Measurements from ENCODE around the gene TSPOAP1.

Gene TSPOAP1

GRCh38 chr17:58306131-58306951, 22.3 kb downstream of the TSPOAP1 start:
- Histone ChIP-seq H3K27ac (ENCODE audit: low read length) (no peak overlapping the region), H3K9me3 (ENCODE audit: control insufficient read depth in 2 of 2, low read length in 2 of 2) (no peaks in the 10 kb centered on the region), H3K9ac (ENCODE audit: low read length in 2 of 2) (no peak overlapping the region), H3K4me1 (ENCODE audit: control insufficient read depth, insufficient read depth, low read length) (no peaks in the 10 kb centered on the region), H3K4me3 (ENCODE audit: low read length in 2 of 2) (no peak overlapping the region), H3K36me3 (ENCODE audit: control insufficient read depth in 2 of 2, insufficient read depth in 2 of 2, low read length in 2 of 2) (peaks cover 0 to 6% of the 10 kb centered on the region in 2 donors), H3K27me3 (ENCODE audit: control insufficient read depth in 1 of 2, insufficient read depth in 2 of 2, low read length in 2 of 2) (no peaks in the 10 kb centered on the region)

DNA sequence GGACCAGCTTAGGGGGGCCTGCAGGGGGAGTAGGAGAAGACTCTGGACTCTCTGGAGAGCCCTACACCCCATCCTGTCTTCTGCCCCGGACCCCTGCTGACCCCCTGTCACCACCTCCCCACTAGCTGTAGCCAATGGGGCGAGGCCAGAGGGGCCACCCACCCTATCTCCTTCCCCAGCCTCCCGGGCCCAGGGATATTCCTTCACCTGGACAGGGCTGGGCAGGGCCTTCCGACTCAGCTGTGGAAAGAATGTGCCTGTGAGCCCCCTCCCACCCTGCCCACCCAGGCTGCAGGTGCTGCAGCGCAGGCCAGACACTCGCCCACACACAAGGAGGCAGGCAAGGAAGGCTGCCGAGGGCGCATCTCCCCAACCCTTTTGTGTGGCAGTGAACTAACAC, 23.0 kb downstream of the TSPOAP1 start:
- Histone ChIP-seq H3K27ac (ENCODE audit: low read length) (no peak overlapping the region), H3K27me3 (ENCODE audit: control insufficient read depth in 1 of 2, insufficient read depth in 2 of 2, low read length in 2 of 2) (no peaks in the 10 kb centered on the region), H3K36me3 (ENCODE audit: control insufficient read depth in 2 of 2, insufficient read depth in 2 of 2, low read length in 2 of 2) (peaks cover 0 to 6% of the 10 kb centered on the region in 2 donors), H3K9ac (ENCODE audit: low read length in 2 of 2) (no peak overlapping the region), H3K9me3 (ENCODE audit: control insufficient read depth in 2 of 2, low read length in 2 of 2) (no peaks in the 10 kb centered on the region), H3K4me1 (ENCODE audit: control insufficient read depth, insufficient read depth, low read length) (no peaks in the 10 kb centered on the region), H3K4me3 (ENCODE audit: low read length in 2 of 2) (no peak overlapping the region)

DNA sequence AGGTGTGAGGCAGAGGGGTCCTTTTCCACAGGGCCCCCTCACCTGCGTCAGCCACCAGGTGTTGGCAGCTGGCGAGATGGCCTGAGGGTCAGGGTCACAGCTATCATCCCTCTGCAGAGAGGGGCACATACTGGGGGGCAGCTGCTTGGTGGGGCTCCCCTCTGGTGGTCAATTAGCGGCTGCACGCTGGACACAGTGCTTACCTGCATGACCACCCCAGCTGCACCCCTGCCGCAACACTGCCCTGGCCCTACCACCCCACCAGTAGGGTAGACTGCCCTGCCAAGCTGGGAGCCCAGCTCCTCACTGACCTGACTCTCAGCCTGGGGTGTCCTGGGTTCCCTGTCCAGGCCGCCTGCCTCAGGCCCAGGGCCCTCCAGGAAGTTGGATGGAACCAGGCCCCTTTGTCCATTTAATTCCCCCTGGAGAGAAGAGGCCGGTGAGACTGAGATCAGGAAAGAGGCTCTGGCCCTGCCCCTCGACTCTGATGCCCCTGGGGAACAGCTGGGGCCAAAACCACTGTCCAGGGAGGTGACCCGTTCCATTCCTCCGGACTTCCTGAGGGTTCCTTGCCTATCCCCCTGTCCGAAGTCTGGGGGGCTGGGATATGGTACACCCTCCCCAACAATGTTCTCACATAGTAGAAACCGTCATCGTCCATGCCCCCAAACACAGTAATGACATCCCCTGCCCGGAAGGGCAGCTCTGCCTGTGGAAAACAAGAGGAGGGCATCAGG, 23.7 kb downstream of the TSPOAP1 start:
- no peak overlapping the region for H3K9ac ChIP-seq (ENCODE audit: low read length in 2 of 2)
- peaks cover 0 to 6% of the 10 kb centered on the region in 2 donors for H3K36me3 ChIP-seq (ENCODE audit: control insufficient read depth in 2 of 2, insufficient read depth in 2 of 2, low read length in 2 of 2)
- H3K27ac ChIP-seq (ENCODE audit: low read length): no peak overlapping the region
- no peaks in the 10 kb centered on the region for H3K27me3 ChIP-seq (ENCODE audit: control insufficient read depth in 1 of 2, insufficient read depth in 2 of 2, low read length in 2 of 2)
- H3K4me3 ChIP-seq (ENCODE audit: low read length in 2 of 2): no peak overlapping the region
- no peaks in the 10 kb centered on the region for H3K9me3 ChIP-seq (ENCODE audit: control insufficient read depth in 2 of 2, low read length in 2 of 2)
- H3K4me1 ChIP-seq (ENCODE audit: control insufficient read depth, insufficient read depth, low read length): no peaks in the 10 kb centered on the region

DNA sequence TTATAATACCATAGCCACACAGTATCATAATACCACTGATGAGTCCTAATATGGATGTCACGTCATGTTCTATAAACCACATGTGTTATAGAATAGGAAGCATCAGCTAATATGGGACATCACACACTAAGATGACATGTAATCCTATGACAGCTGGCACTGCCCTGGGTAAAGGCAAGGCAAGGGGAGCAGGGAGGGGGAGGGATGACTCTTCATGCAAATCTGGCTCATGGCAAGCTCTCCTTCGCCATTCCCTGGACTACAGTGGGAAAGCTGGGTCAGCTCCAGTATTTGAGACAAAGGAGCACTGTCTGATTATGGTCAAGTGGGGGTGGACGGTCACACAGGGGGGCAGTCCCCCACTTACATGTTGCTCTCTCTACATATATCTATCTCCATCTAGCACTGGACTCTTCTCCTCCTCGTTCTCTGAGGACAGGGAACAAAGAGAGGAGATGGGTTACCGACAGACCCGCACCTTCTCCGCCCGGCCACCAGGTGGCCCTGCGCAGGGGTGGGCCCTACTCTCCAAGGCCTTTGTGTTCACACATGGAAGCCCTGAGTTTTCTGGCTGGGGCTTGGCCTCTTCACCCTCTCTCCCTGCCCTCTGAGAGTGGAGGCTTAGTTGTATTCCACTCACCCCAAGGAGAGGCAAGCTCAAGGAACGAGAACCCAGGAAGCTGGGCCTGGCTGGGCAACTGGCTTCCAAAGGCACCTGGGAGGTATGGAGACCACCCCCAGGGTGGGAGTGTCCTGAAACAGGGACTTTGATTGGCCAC, 24.4 kb downstream of the TSPOAP1 start:
- Histone ChIP-seq H3K4me3 (ENCODE audit: low read length in 2 of 2) (no peak overlapping the region), H3K9me3 (ENCODE audit: control insufficient read depth in 2 of 2, low read length in 2 of 2) (no peaks in the 10 kb centered on the region), H3K27ac (ENCODE audit: low read length) (no peak overlapping the region), H3K27me3 (ENCODE audit: control insufficient read depth in 1 of 2, insufficient read depth in 2 of 2, low read length in 2 of 2) (no peaks in the 10 kb centered on the region), H3K9ac (ENCODE audit: low read length in 2 of 2) (no peak overlapping the region), H3K4me1 (ENCODE audit: control insufficient read depth, insufficient read depth, low read length) (no peaks in the 10 kb centered on the region), H3K36me3 (ENCODE audit: control insufficient read depth in 2 of 2, insufficient read depth in 2 of 2, low read length in 2 of 2) (peaks cover 0 to 6% of the 10 kb centered on the region in 2 donors)

GRCh38 chr17:58302919-58303585, 25.5 kb downstream of the TSPOAP1 start:
- H3K4me1 ChIP-seq (ENCODE audit: control insufficient read depth, insufficient read depth, low read length): no peaks in the 10 kb centered on the region
- no peak overlapping the region for H3K27ac ChIP-seq (ENCODE audit: low read length)
- no peaks in the 10 kb centered on the region for H3K27me3 ChIP-seq (ENCODE audit: control insufficient read depth in 1 of 2, insufficient read depth in 2 of 2, low read length in 2 of 2)
- peaks cover 0 to 6% of the 10 kb centered on the region in 2 donors for H3K36me3 ChIP-seq (ENCODE audit: control insufficient read depth in 2 of 2, insufficient read depth in 2 of 2, low read length in 2 of 2)
- H3K4me3 ChIP-seq (ENCODE audit: low read length in 2 of 2): no peak overlapping the region
- no peak overlapping the region for H3K9ac ChIP-seq (ENCODE audit: low read length in 2 of 2)
- H3K9me3 ChIP-seq (ENCODE audit: control insufficient read depth in 2 of 2, low read length in 2 of 2): no peaks in the 10 kb centered on the region

DNA sequence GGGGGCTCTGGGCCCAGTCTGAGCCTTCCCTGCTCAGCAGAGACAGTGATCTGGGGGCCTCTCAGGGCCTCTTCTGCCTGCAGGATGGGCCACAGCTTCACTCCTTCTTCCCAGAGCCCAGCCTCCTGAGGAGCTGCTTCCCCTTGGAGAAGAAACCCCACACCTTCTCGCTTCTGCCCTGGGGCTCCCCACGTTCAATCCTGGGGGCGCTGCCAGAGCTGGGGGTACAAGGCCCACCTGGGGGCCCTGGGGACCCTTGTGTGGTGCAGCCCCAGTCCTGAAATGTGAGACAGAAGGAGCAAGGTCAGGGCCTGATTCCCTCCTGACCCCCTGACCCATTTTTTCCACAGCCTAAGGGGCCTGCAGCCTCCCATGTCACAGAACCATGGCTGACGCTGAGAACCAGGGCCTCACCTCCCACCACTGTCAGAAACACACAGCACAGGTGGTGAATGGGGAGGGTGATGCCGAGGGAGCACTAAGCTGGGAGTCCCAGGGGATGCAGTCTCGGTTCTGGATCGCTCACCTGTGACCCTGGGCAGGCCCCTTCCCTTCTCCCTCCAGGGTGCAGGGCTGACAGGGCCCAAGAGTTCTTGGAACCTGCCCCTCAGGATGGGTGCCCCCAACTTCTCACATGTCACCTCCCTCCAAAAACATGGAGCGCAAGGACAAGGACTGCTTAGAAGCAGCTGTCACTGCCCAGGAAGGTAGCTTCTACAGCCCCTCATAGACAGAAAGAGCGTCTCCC, 26.2 kb downstream of the TSPOAP1 start:
- H3K9me3 ChIP-seq (ENCODE audit: control insufficient read depth in 2 of 2, low read length in 2 of 2): no peaks in the 10 kb centered on the region
- no peaks in the 10 kb centered on the region for H3K4me1 ChIP-seq (ENCODE audit: control insufficient read depth, insufficient read depth, low read length)
- no peak overlapping the region for H3K27ac ChIP-seq (ENCODE audit: low read length)
- H3K9ac ChIP-seq (ENCODE audit: low read length in 2 of 2): no peak overlapping the region
- peaks cover 0 to 2% of the 10 kb centered on the region in 2 donors for H3K36me3 ChIP-seq (ENCODE audit: control insufficient read depth in 2 of 2, insufficient read depth in 2 of 2, low read length in 2 of 2)
- H3K4me3 ChIP-seq (ENCODE audit: low read length in 2 of 2): no peak overlapping the region
- H3K27me3 ChIP-seq (ENCODE audit: control insufficient read depth in 1 of 2, insufficient read depth in 2 of 2, low read length in 2 of 2): no peaks in the 10 kb centered on the region

DNA sequence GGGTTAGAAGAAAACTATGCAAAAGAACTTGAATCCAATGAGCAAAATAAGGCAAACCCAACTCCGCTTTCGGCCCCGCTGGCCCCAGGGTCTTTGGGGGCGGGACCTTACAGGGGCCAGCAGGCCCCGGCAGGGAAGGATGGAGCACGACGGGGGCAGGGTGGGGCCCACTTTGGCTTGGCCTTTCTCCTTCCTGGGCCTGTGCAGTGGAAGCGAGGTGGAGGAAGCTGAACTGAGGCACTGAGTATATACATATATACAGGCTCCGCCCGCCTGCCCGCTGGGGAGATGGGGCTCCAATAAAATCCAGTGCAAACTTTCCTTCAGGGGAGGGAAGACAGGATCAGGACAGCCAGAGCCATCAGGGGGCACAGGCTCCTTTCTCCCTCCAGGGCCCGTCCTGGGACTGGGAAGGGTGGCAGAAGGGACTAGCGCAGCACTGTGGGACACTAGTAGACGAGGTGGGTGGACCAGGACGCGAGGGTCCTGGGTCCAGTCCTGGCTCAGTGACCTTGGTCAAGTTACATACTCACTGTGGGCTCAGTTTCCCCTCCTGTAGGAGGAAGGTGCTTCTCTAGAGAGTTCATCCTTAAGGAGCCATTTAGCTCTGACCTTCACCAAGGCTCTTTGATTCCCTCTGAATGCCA, 27.0 kb downstream of the TSPOAP1 start:
- Histone ChIP-seq H3K27me3 (ENCODE audit: control insufficient read depth in 1 of 2, insufficient read depth in 2 of 2, low read length in 2 of 2) (no peaks in the 10 kb centered on the region), H3K9ac (ENCODE audit: low read length in 2 of 2) (no peak overlapping the region), H3K36me3 (ENCODE audit: control insufficient read depth in 2 of 2, insufficient read depth in 2 of 2, low read length in 2 of 2) (no peaks in the 10 kb centered on the region), H3K27ac (ENCODE audit: low read length) (no peak overlapping the region), H3K4me1 (ENCODE audit: control insufficient read depth, insufficient read depth, low read length) (no peaks in the 10 kb centered on the region), H3K9me3 (ENCODE audit: control insufficient read depth in 2 of 2, low read length in 2 of 2) (no peaks in the 10 kb centered on the region), H3K4me3 (ENCODE audit: low read length in 2 of 2) (no peak overlapping the region)

DNA sequence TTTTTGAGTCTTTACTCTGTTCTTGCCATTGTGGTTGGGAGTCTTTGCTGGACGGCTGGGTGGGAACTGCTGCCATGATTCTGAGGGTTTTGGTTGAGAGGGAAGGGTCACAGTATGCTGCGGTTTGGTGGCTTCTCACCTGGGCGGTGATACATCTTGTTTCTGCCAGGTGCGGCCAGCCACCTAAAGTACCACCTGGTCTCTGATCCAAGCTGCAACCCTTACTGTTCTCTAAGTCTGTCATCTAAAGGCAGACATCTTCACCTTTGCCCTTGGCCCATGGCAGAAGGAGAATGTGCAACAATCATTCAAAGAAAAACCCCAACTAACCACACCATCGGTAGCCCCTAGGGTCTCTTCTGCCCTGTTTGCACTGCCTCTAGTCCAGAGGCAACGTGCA, 28.3 kb downstream of the TSPOAP1 start:
- H3K27ac ChIP-seq (ENCODE audit: low read length): no peak overlapping the region
- no peak overlapping the region for H3K9ac ChIP-seq (ENCODE audit: low read length in 2 of 2)
- no peaks in the 10 kb centered on the region for H3K36me3 ChIP-seq (ENCODE audit: control insufficient read depth in 2 of 2, insufficient read depth in 2 of 2, low read length in 2 of 2)
- H3K4me3 ChIP-seq (ENCODE audit: low read length in 2 of 2): no peak overlapping the region
- no peaks in the 10 kb centered on the region for H3K9me3 ChIP-seq (ENCODE audit: control insufficient read depth in 2 of 2, low read length in 2 of 2)
- no peaks in the 10 kb centered on the region for H3K4me1 ChIP-seq (ENCODE audit: control insufficient read depth, insufficient read depth, low read length)
- no peaks in the 10 kb centered on the region for H3K27me3 ChIP-seq (ENCODE audit: control insufficient read depth in 1 of 2, insufficient read depth in 2 of 2, low read length in 2 of 2)

GRCh38 chr17:58294034-58294433, 34.6 kb downstream of the TSPOAP1 start:
- H3K9ac ChIP-seq (ENCODE audit: low read length in 2 of 2): no peak overlapping the region
- no peaks in the 10 kb centered on the region for H3K4me1 ChIP-seq (ENCODE audit: control insufficient read depth, insufficient read depth, low read length)

More at GRCh38 chr17:58294034-58294433, 34.6 kb downstream of the TSPOAP1 start:
- Histone ChIP-seq H3K4me3 (ENCODE audit: low read length in 2 of 2) (no peak overlapping the region), H3K27me3 (ENCODE audit: control insufficient read depth in 1 of 2, insufficient read depth in 2 of 2, low read length in 2 of 2) (peaks cover 0 to 2% of the 10 kb centered on the region in 2 donors), H3K36me3 (ENCODE audit: control insufficient read depth in 2 of 2, insufficient read depth in 2 of 2, low read length in 2 of 2) (no peaks in the 10 kb centered on the region), H3K9me3 (ENCODE audit: control insufficient read depth in 2 of 2, low read length in 2 of 2) (peaks cover 0 to 3% of the 10 kb centered on the region in 2 donors), H3K27ac (ENCODE audit: low read length) (no peak overlapping the region)

Measured in stomach smooth muscle (tissue), 2 donors.